Measurements from ENCODE around the gene CEACAM3.

GRCh38 chr19:41851456-41851855 lies 55.1 kb downstream of the CEACAM3 start:
- no peak for TF ChIP-seq CTCF (IDR thresholded peaks at IDR 0.05; ENCODE audit: low read depth, low read length)
- no peak for TF ChIP-seq POLR2A (IDR thresholded peaks at IDR 0.05; ENCODE audit: extremely low read depth, insufficient read length)
- no peak for TF ChIP-seq MAX (IDR thresholded peaks at IDR 0.05; ENCODE audit: low read depth, low read length)
